Stimulated activated CD8-positive, alpha-beta memory T cell treated with anti-CD3 and anti-CD28 coated beads, Interleukin-2, amount 100 ng/mL, for 1 hour (primary cell): ENCODE measurements around the gene CD68.
"Not testable (repeated sequence)": the region's sequence is repeated elsewhere in the genome, so short reads cannot be mapped to it uniquely, and the experiment has no call there.

Experiments
- DNase-seq, 2 donors: peaks; one replicate each; pipeline ENCODE4 v3.0.0-alpha.2; 2020; ENCODE audit warnings: low read depth in 2 of 2

The CD68 gene

DNA sequence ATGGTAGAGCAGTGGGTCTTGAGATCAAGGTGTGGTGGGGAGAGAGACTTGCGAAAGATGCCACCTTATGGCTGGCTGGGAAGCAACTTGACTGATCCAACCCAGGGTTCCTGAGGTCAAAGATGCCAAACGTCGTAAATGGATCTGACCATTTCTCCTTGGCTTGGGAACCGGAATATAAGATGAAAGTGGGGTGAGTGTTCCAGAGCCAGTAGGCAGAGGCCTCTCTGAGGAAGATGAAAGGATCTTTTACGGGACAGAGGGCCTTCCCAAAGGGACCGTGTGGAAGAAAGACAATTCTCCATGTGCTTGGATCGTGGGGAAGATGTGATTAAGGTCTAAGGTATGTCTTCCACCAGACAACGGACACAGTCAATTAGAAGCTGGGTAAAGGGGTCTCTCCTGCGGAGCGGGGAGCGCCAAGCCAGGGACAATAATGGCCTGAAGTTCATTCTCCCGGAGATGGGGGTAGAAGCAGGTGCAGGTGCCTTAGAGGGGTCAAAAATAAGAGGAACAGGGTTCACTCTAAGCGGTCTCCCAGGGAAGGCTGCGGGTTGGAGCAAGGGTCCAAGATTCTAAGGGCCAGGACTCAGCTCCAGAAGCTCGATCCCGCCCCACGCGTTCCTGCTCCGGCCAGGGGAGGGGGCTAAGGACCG lies 34.5 kb downstream of the CD68 start:
- DNase-seq, result no peak

DNA sequence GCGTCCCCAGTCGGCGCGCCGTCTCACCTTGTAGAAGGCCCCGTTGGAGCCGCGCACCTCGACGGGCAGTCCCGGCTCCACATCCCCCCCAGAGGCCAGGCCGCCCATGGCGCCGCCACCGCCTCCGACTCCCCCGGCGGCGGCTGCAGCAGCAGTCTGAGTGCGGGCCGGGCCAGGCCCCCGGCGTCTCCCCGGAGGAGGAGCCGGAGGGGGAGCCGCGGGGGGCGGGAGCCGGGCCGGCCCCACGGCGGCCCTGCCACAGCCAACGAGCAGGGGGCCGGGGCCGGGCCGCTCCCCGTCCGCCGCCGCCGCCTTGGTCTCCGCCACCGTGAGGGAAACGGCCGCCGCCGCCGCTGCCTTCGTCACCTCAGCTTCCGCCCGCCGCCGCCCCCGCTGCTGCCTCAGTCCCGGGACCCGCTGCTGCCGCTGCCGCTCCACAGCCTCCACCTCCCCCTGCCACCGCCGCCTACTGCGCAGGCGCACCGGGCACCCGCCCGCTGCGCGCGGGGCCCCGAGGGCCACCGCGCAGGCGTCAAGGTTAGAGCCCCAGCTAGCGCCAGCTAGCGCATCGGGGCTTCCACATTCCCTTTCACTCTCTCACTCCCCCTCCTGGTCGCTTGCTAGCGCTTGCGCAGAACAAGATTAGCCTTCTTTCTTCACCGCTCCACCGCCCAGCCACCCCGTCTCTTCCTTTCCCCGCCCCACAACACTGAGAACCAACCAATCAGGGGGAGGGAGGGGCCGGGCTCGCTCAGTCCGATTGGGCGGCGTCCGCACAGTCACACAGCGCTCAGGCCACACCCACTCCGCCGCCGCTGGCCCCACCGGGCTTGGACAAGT lies 35.2 kb downstream of the CD68 start, which contains the start of gene FXR2:
Gene FXR2 (minus strand): TSS at position 473 of the 840 bp plus-strand sequence. CDS start 365 bp downstream, at position 108.
- DNase-seq, result peak; percentile 93 to 96

DNA sequence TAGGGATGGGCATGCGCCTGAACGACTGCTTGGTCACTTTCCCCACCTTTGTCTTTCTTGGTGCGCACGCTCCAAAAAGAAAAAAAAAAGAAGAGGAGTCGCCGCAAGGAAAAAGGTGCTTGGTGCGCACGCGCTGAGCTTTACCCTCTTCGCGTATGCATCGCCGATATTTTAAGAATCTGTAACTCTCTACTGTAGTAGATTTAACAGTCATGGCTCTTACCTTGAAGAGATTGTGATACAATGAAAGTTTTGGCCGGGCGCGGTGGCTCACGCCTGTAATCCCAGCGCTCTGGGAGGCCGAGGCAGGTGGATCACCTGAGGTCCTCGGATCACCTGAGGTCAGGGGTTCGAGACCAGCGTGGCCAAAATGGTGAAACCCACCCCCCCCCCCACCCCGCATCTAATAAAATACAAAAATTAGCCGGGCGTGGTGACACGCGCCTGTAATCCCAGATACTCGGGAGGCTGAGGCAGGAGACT lies 35.9 kb downstream of the CD68 start:
- DNase-seq, result no peak

DNA sequence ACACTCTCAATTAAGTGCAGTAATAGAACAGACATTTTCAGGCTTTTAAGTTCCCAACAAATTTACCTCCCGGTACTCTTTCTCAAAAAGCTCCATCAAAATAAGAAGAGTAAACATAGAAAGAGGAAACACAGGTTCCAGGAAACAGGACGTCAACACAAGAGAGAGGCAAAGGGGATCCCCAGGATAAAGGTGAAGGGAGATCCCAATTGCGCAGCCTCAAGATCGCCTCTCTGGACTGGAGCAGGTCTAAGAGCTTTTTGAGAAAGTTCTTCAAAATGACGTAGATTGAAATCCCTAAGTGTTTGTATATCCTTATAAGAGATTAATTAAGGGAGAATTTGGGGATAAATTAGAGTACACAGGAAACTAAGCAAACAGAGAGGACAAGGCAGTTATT lies 39.2 kb downstream of the CD68 start:
- no peak for DNase-seq

DNA sequence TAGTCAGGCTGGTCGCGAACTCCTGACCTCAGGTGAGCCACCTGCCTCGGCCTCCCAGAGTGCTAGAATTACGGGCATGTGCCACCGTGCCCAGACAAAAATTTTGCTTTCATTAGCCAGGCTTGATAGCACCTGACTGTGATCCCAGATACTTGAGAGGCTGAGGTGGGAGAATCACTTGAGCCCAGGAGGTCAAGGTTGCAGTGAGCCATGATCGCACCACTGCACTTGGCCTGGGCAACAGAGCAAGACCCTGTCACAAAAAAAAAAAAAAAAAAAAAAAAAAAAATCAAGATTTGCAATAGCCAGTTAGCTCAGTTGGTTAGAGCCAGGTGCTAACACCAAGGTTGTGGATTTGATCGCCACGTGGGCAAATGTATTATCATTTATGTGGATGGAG lies 41.4 kb downstream of the CD68 start:
- DNase-seq, result no peak

DNA sequence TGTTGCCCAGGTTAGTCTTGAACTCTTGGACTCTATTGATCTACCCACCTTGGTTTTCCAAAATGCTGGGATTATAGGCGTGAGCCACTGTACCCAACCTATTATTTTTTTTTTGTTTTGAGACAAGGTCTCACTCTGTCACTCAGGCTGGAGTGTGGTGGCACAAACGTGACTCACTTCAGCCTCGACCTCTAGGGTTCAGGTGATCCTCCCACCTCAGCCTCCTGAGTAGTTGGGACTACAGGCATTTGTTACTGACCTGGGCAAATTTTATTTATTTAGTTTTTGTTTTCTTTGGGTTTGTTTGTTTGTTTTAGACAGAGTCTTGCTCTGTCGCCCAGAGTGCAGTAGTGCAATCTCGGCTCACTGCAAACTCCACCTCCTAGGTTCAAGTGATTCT lies 44.2 kb downstream of the CD68 start:
- DNase-seq, result no peak

DNA sequence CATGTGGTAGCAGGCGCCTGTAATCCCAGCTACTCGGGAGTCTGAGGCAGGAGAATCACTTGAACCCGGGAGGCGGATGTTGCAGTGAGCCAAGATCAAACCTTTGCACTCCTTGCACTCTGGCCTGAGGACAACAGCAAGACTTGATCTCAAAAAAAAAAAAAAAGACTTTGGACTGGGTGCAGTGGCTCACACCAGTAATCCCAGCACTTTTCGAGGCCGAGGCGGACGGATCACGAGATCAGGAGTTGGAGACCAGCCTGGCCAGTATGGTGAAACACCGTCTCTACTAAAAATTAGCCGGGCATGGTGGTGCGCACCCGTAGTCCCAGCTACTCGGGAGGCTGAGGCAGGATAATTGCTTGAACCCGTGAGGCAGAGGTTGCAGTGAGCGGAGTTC lies 46.3 kb downstream of the CD68 start:
- not testable (repeated sequence) for DNase-seq

DNA sequence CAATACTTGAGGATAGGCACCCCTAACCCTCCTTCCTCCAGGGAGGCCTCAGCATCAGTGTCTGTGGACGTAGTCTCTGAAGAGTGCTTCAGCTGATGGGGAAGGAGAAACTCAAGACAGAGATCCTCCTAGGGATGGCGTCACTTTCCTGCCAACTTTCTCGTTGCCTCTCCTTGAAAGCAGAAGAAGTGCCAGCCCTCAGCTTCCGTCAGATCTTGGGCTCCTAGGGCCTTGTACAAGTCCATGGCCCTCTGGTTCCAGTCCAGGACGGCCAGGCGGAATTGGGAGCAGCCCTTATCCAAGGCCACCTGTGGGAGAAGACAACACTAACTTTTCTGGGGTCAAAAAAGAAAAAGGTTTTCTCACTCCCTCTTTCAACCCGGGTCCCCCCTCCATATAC lies 46.9 kb downstream of the CD68 start:
- DNase-seq, result no peak

DNA sequence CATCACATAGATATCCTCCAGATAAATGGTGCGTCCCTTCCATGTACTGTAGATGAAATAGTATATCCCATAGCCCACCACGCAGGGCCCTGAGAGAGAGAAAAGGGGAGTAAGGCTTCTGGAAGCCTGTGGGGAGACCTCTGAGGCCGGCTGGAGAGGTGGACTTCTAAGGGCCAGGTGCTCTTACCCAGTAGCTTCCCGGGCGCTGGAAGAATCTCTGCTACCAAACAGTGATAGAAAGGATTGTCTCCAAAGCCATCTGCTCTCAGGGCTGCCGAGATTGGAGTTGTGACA lies 47.5 kb downstream of the CD68 start:
- DNase-seq, result no peak

DNA sequence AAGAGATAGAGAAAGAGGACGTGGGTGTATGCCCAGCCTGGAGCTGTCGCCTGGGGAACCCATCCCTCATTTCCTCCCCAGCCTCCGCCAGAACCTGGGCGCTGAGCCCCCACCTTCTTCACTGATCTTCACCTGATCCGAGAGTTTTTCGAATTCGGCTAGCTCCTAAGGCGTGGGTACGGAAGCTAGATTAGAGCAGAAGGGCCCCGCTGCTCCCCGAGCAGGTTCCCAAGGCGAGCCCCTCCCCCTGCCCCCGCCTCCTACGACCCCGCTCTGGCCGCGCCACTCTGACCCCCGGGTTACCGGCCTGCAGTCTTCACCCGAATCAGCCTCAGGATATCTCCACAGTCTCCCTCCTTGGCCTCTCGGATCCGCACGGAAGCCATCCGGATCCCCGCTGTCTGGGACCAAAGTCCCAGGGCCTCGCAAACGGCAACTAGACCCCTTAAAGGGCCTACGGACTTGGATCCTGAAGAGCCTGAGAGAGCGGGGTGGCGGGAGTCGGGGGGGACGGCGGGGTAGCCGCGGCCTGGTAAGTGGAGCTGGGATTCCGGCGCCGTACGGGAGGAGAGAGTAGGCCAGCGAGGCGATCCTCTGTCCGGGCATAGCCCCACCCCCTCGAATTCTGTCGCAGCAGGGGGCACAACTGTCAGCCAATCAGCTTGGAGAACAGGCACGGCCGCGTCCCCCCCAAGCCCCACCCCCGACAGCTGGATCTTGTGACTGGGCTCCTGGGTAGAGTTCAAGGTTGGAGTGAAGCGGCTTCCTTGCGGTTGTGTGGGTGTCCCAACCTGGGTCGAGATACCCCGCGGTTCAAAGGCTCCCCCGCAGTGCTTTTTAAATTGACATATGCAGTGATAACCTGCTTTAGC lies 48.0 kb downstream of the CD68 start, which contains the start of gene SAT2:
Gene SAT2 (minus strand): TSS at position 572 of the 872 bp plus-strand sequence. CDS start 186 bp downstream, at position 386.
- peak; percentile 66 to 78 for DNase-seq

DNA sequence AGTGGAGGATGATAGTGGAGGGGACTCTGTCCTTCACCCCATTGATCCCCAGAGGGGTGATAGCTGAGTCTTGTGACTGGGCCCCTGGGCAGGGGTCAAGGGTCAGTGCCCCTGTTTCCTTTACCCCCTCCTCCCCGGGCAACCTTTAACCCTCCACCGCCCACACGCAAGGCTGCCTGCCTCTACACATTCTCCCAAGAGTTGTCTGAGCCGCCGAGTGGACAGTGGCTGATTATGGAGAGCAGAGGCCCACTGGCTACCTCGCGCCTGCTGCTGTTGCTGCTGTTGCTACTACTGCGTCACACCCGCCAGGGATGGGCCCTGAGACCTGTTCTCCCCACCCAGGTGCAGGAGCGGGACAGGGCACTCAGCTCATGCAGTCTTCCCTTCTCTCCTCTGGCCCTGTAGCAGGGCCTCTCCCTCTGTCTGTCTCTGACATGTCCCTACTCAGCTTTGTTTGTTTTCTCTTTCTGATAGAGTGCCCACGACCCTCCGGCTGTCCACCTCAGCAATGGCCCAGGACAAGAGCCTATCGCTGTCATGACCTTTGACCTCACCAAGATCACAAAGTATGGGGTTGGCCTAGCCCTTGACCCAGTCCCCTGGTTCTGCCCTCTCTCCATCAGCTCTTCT lies 50.6 kb downstream of the CD68 start, which contains the start of gene SHBG:
Gene SHBG (plus strand): TSS at position 197 of the 633 bp plus-strand sequence. CDS start 38 bp downstream, at position 235.
- DNase-seq, result no peak
